HUDEP-2 (cell line): ENCODE data around the gene RFTN1.

Experiments
- DNase-seq, 76 experiments: peaks; one replicate each; lab custom pipeline; 2025; ENCODE audit not compliant: unreplicated experiment in 76 of 76; lab: John Stamatoyannopoulos, UW

Gene RFTN1

DNA sequence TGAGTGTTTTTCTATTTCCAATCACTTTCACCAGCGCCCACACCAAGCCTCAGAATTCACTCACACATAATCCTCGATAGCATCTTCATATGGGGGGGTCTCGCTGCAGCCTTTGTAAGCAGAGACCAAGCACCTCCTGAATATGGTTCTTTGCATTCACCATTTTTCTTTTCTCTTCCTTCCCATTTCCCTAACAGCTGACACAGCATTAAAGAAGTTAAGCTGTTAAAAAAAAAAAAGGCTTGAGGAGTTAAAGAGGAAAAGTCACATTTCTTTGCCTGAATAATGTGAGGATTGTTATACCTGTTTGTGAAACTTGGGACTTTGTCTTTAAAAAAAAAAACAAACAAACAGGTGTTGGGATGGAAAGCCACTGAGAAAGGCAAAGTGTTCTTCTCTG, 41.6 kb downstream of the RFTN1 start:
- DNase-seq = no peak

- no peak for DNase-seq
These were observed 42.9 kb downstream of the RFTN1 start for GRCh38 chr3:16470590-16470989.

DNA sequence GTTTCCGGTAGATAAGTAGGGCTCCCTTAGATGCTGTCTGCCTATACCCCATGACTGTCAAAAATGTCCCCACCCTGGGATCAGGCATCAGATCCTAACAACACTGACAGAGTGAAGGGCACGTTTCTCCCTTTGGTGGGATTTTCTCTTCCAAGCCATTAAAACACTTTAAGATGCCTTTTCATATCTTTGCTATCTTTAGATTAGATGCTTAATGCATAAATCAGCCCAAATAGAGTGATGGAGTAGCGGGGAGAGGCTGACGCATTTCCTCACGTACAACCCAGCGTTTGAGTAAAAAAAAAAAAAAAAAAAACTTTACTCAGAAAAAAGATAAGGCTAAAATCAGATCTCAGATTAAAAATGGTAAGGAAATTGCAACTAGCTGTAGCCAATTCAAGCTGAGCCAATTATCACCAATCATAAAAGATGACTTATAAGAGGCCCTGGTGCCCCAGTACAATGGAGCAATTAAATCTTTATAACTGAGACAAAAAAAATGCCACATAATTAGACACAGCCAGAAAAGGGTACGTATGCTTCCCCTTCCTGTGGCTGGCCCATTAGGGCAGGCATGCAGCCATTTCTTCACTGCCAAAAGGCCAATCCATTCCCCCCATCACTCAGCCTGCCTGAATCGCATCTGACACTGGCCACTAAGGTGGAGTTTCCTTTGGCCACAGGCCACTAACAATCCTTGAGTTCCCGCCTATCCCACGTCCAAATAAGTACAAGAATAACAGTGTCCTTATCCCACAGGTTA, 45.0 kb downstream of the RFTN1 start:
- no peak for DNase-seq

DNA sequence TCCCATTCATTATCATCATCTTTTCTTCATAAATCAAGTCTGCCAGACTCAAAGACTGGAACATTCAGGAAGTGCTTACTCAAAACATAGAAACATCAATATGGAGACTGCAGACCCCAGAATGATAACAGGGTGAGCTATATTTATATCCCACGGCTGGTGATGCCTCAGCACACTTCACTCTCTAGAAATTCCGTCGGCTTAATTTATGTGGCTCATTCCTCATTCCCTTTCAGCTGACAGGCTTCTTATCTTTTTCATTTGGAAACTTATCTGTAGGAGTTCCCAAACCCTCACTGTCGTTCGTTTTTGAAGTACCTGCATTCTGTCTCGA, 45.5 kb downstream of the RFTN1 start:
- DNase-seq = no peak

DNA sequence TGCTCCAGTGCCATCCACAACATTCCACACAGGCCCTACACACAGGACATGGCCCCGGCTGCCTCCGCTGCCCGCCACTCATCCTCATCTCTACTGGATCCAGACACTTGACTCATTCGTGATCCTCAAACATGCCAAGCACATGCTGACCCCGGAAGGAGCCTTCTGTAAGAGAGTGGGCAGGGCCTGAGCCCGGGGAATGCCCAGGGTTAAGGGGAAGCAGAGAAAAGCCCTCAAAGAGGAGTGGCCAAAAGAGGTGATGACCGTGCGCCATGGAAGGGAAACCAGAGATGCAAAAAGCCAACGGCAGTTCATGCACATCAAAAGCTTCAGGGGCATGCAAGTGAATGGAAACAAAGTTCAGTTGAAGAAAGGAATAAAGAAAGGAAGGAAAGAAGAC, 46.1 kb downstream of the RFTN1 start:
- DNase-seq = no peak

- DNase-seq = no peak
These were observed 46.7 kb downstream of the RFTN1 start for GRCh38 chr3:16466822-16467221.

DNA sequence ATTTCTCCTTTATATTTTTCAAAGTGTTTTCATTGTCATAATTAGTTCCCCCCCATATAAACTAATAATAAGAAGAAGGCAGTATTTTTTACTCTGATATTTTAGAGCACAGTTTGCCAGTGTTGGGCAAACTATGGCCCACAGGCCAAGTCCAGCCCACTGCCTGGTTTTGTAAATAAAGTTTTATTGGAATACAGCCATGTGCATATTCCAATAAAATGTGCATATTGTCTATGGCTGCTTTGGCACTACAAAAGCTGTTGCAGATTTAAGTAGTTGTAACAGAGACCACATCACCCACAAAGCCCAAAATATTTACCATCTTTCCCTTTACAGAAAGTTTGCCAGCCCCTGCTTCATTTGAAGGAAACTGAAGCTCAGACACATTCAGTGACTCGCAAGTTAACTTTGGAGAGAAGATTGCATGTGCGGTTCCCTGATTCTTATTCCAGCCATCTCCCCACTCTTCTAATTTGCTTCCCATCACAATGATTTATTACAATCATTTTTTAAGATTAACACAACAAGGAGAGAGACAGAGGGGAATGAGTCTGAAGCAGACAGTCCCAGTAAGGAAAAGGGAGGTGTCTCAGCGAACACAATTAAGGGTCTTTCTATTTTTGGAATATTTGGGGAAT, 48.9 kb downstream of the RFTN1 start:
- no peak for DNase-seq

GRCh38 chr3:16463914-16464313, 49.6 kb downstream of the RFTN1 start:
- DNase-seq = no peak

- no peak for DNase-seq
These were observed 50.4 kb downstream of the RFTN1 start for GRCh38 chr3:16463119-16463518.

DNA sequence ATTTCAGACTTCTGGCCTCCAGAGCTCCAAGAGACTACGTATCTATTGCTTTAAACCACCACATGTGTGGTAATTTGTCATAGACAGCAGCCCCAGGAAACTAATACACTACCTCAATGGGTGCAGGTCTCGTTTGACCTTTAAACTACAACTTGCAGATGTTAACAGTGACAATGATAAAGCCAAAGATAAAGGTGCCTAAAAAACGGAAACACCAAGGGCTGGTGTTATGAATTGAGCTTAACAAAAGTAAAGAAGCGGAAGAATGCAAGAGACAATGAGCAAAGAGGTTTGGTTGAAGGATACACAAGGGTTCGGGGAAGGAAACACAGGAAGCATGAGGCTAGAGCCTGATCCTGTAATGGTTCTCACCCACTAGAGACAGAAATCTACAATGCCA, 50.8 kb downstream of the RFTN1 start:
- DNase-seq = no peak

DNA sequence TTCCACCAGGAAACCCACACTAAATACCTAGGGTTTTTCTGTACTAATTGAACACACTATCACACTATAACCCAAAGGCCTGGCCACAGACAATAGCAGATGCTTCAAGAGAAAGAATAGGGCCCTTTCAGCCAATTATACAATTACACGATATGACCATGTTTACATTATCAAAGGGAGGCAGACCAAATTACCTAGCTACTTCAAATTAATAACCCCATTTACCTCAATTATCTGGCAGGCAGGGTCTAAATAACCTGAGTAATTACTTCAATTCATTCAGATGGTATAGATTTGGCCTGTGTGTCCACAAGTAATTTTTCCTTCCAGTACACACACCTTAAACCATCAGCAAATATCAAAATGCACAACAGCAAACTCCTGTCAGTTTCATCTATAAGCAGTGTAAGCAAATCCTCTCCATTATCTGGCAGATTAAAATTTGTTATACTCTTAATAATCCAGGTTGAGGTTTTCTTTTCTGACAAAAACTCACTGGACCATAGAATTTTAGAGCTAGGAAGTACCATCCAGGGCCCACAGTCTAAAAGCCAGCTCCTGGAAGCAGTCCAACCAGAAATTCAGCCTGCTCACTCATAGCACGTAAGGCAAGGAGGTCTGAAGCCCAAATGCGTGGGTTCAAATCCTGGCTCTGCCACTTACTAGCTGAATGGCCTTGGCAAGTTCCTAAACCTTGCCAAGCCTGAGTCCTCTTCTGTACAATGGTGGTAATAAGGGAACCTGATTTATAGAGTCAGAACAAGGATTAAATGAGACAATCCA, 51.8 kb downstream of the RFTN1 start:
- DNase-seq = no peak

GRCh38 chr3:16460886-16461285, 52.6 kb downstream of the RFTN1 start:
- DNase-seq = no peak

GRCh38 chr3:16460273-16460672, 53.2 kb downstream of the RFTN1 start:
- no peak for DNase-seq

- no peak for DNase-seq
These were observed 56.6 kb downstream of the RFTN1 start for GRCh38 chr3:16456784-16457415.

DNA sequence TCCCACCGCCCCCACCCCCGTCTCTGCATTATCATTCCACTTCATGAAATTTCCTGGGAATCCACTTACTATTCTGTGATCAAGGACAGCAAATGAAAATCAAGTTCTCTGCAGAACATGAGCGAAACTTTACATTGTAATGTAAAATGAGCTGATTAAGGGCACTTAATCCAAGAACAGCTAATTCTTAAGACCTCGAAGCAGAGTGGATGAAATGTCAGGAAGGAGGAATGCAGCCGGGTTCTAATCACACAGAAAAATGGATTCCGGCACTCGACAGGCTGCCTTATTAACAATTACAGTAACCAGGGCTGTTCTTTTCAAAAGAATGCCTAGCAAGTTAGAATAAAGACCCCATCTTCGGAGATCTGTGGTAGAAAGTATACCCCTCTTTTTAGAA, 57.5 kb downstream of the RFTN1 start:
- DNase-seq = no peak

DNA sequence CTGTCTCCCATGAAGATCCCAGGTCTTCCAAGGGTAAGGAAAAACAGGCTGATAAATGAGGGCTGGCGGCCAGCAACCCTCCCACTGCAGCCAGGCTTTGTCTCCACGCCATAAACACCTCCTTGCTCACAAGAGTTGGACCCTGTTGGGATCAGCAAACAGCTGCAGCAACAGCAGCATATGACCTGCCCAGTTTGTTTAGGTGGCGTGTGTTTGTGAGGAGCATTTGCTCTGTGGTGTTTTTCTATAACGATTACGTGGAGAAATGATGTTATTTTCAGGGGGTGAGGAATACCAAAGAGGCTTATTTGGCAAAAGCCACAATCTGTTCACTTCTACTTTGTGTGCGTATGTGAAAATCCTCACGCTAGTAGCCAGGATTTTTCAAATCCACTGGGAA, 58.5 kb downstream of the RFTN1 start:
- DNase-seq = no peak

DNA sequence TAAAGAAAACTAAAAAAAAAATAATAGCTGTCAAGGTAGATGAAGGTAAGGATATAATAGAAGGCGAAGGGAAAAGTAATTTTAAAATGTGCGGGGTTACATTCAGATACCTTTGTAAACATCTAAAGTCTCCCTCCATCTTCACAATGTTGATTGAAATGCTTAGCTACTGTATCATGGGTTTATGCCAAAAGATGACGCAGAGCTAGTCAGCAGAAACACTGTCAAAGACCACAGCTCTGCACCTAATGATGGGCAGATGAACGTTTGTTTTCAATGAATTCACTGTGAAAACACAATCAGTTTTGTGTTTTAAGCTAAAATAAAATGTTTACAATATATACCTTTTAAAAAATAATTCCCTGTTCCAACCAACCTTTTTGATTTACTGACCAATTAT, 61.2 kb downstream of the RFTN1 start:
- DNase-seq = no peak

DNA sequence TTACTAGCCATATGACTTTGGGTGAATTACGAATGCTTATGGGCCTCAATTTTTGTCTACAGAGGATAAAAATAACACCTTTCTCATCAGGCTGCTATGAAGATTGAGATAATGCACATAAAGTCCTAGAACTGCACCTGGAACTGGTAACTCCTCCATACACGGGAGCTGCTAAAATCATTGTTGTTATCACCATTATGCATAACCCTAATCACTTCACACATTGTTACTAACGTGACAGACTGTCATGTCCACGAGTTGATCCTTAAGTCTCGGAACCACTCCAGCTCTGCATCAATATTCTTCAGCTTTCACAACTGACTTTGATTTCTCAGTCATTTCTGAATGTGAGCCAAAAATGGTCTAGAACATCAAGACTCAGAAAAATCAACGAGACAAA, 64.1 kb downstream of the RFTN1 start:
- no peak for DNase-seq

DNA sequence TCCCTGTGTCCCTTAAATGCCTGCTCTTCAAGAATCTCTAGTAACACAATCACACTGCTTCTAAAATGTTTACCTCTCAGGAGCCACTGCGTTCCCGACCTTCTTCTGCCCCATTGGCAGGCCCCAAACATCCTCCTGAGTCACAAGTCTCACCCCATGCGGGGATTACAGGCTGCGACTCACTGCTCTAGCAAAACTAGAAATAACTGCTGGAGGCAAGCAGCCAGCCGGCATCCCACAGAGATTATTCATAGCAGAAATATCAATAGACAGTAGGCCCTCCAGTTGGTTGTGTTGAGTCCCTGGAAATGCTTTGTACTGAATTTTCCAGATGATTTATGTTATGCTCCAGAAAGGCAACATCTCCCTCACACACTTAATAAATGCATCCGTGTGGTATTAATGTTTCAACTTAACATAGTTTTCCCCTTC, 64.8 kb downstream of the RFTN1 start:
- DNase-seq = no peak

DNA sequence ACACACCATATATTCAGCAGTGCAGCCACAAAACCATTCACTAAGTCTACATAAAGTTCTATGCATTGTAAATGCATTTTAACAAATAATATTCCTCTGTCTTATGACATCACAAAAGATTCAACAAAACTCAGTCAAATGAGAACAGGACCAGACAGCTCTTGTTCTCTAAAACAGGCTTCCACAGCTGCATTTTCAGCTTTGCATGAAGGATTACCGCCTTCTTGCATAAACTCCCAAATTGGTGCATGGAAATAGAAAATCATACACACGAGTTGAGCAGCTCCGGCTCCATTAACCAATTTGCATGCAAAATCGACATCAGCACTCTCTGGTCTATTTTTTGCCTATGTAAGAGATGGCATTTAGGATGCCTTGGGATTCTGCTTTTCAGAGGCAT, 66.4 kb downstream of the RFTN1 start:
- DNase-seq = no peak

DNA sequence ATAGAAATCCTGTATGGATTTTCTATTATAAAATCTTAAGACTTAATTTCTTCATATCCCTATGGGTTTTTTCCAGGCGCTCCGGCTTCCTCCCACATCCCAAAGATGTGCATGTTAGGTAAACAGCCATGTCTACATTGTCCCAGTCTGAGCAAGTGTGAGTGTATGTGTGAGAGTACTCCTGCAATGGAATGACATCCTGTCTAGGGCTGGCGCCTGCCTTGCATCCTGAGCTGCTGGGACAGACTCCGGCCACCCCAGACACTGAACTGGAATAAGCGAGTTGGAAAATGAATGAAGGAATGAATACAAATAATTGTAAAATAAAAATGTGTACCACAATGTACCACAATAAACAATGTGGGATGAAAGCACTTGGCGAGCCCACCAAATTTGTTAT, 69.2 kb downstream of the RFTN1 start:
- no peak for DNase-seq
